ENCODE measurements around the gene SH3RF3. TPM values are rescaled to one million over a fixed set of nuclear protein-coding genes. Genes with fewer than 3 reads are reported as not detected.
A peak's percentile ranks its signal among the peaks of the same experiment; 100 is the strongest.

Gene SH3RF3
- total RNA-seq, 2 donors from 2014 or later = 8.0 to 8.8 TPM

DNA sequence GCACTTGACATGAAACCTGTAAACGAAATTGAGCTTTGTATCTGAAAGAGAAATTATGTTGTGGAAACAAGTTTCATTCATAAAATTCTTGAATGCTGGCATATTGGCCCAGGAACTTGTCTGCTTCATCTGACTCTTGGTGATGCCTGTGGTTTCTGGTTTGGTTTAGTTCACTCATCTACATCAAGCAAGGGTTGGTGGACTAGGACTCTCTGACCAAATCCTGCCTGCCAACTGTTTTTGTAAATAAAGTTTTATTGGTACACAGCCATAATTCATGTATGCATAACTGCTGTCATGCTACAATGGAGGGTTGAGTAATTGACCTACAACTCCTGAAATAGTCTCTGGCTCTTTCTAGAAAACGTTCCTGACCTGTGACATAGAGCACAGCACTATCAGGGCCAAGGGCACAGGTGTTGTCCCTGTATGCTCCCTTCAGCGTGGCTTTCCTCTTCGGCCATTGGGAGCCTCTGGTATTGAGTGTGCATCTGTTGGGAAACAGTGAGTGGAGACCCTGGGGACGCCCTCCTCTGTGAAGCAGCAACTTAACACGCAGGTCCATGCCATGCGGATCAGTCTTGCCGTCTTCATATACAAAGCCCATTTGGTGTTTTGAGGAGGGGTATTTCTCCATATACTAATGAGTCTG lies 226.3 kb downstream of the SH3RF3 start:
- Histone ChIP-seq H3K9me3 (peaks cover 0 to 9% of the 10 kb centered on the region in 2 donors), H3K27ac (no peak overlapping the region), H3K27me3 (no peaks in the 10 kb centered on the region), H3K4me1 (peaks cover 0 to 16% of the 10 kb centered on the region in 2 donors), H3K4me3 (no peak overlapping the region), H3K36me3 (no peaks in the 10 kb centered on the region)
- peak; percentile 13 for DNase-seq (ENCODE audit: low spot score)
- TF ChIP-seq, protein P1, sequence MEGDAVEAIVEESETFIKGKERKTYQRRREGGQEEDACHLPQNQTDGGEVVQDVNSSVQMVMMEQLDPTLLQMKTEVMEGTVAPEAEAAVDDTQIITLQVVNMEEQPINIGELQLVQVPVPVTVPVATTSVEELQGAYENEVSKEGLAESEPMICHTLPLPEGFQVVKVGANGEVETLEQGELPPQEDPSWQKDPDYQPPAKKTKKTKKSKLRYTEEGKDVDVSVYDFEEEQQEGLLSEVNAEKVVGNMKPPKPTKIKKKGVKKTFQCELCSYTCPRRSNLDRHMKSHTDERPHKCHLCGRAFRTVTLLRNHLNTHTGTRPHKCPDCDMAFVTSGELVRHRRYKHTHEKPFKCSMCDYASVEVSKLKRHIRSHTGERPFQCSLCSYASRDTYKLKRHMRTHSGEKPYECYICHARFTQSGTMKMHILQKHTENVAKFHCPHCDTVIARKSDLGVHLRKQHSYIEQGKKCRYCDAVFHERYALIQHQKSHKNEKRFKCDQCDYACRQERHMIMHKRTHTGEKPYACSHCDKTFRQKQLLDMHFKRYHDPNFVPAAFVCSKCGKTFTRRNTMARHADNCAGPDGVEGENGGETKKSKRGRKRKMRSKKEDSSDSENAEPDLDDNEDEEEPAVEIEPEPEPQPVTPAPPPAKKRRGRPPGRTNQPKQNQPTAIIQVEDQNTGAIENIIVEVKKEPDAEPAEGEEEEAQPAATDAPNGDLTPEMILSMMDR (IDR thresholded peaks at IDR 0.05) = no peak

DNA sequence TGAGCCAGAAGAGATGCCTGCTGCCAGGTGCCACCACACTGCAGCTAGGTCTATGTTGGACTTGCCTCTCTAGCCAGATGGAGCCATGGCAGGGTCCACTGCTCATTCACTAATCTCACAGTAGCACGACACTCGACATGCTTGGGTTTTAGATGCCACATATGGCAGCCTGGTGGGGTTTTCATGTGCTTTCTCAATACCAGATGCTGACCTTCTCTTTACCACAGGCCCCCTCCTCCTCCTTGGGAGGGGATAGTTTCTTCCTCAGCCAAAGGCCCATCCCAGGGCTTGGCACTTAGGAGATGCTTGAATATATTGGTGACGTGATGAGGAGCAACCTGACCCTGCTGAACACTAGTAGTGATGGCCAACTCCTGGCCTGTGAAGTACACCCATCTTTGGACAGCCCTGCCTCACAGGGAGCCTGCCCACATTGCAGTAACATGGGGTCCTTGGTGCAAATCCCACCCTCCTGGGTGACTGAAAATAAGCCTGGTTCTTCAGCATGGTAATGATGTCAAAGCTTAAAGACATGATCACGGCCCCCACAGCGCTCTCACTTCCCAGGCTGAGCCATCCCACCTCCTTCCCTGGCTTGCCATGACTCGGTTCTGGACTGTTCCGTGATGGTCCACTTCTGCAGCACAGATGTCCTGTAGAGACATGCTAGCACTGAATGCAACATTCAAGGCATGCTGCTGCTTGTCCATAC lies 227.5 kb downstream of the SH3RF3 start:
- peak; percentile 42 for DNase-seq (ENCODE audit: low spot score)
- TF ChIP-seq, protein P1 (IDR thresholded peaks at IDR 0.05) = no peak
- H3K36me3 ChIP-seq = no peaks in the 10 kb centered on the region
- H3K9me3 ChIP-seq = peaks cover 0 to 15% of the 10 kb centered on the region in 2 donors
- H3K4me1 ChIP-seq = peaks cover 0 to 4% of the 10 kb centered on the region in 2 donors
- no peak overlapping the region for H3K27ac ChIP-seq
- no peaks in the 10 kb centered on the region for H3K27me3 ChIP-seq
- H3K4me3 ChIP-seq = no peak overlapping the region

DNA sequence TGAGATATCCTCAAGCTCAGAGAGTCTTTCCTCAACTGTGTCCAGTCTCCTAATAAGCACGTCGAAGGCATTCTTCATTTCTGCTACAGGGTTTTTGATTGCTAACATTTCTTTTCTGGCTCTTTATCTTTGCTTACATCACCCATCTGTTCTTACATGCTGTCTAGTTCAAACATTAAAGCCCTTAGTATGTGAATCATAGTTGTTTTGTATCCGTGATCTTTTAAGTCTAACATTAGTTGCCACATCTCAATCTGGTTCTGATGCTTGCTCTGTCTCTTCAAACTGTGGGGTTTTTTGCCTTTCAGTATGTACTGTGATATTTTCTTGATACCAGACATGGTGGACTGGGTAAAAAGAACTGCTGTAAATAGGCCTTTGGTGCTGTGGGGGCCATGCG lies 235.2 kb downstream of the SH3RF3 start:
- H3K36me3 ChIP-seq = no peaks in the 10 kb centered on the region
- TF ChIP-seq, protein P1 (IDR thresholded peaks at IDR 0.05) = no peak

DNA sequence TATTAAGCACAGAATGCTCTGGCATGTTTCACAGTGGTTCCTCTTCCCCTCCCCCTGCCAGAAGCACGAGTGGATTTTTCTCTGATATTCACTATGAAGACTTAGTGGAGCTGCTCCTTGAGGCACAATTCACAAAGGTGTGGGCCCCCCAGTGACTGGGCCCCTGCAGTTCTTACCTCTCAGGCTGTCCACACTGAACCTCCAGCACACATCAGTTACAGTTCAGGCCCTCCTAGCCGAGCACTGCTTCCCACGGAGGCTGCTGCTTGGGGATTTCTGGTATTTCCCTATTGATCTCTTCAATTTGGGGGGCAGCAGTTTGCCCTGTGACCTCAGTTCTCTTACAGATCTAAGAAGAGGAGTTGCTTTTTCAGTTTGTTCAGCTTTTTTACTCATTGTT lies 236.1 kb downstream of the SH3RF3 start:
- Histone ChIP-seq H3K4me3 (no peak overlapping the region), H3K27ac (no peak overlapping the region), H3K4me1 (no peaks in the 10 kb centered on the region), H3K36me3 (no peaks in the 10 kb centered on the region), H3K27me3 (no peaks in the 10 kb centered on the region), H3K9me3 (peaks cover 0 to 8% of the 10 kb centered on the region in 2 donors)
- TF ChIP-seq, protein P1 (IDR thresholded peaks at IDR 0.05) = no peak
- DNase-seq (ENCODE audit: low spot score) = peak; percentile 28

More for the DNA sequence above, 235.2 kb downstream of the SH3RF3 start:
- DNase-seq (ENCODE audit: low spot score) = no peak
- Histone ChIP-seq H3K4me3 (no peak overlapping the region), H3K4me1 (no peaks in the 10 kb centered on the region), H3K27ac (no peak overlapping the region), H3K27me3 (no peaks in the 10 kb centered on the region), H3K9me3 (peaks cover 0 to 9% of the 10 kb centered on the region in 2 donors)

DNA sequence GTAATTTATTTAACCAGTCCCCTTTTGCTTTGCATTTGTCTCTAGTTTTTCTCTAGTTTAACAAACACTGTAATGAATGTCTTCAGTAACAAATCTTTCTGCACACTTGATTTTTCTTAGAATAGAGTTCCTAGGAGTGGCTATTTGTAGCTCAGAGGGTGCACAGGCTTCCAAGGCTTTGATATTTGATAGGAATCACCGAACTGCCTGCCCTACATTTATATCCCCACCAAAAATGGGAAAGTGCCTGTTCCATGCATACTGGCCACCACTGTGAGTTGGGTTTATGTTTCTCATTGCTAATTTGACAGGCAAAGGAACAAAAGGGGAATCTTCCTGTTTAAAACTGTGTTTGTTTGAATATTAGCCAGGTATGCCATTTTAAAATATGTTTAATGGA lies 238.7 kb downstream of the SH3RF3 start:
- no peak overlapping the region for H3K4me3 ChIP-seq
- TF ChIP-seq, protein P1 (IDR thresholded peaks at IDR 0.05) = no peak
- DNase-seq (ENCODE audit: low spot score) = no peak
- no peaks in the 10 kb centered on the region for H3K27me3 ChIP-seq
- H3K36me3 ChIP-seq = no peaks in the 10 kb centered on the region
- H3K27ac ChIP-seq = no peak overlapping the region
- H3K9me3 ChIP-seq = no peaks in the 10 kb centered on the region
- no peaks in the 10 kb centered on the region for H3K4me1 ChIP-seq
